Neural cell (in vitro differentiated cells): ENCODE measurements around the gene H6PD. TPM values are rescaled to one million over a fixed set of nuclear protein-coding genes. Genes with fewer than 3 reads are reported as not detected.

Experiments used
- H2AFZ ChIP-seq: fragments of 200-600, 300-800 bp; sonication (generic), shearing (Covaris generic); 2 replicates; pipeline ENCODE4 v1.6.0; 2014; ENCODE audit warnings: low read depth, mild to moderate bottlenecking, antibody characterized with exemption, low read length, moderate library complexity
- H3F3A ChIP-seq: fragments of 200-600 bp; shearing (Covaris generic); 2 replicates; pipeline ENCODE4 v1.6.1; 2016; ENCODE audit warnings: mild to moderate bottlenecking, moderate library complexity, mixed read lengths, antibody characterized with exemption, low read length; ENCODE audit not compliant: insufficient read depth, poor library complexity, severe bottlenecking
- H3K27ac ChIP-seq: fragments of 200-600, 300-800 bp; sonication (generic), shearing (Covaris generic); 2 replicates; pipeline ENCODE4 v1.5.1; 2014; ENCODE audit warnings: mild to moderate bottlenecking, low read length, moderate library complexity
- H3K27me3 ChIP-seq: fragments of 300-800, 200-600 bp; sonication (generic), shearing (Covaris generic); 2 replicates; pipeline ENCODE4 v1.6.0; 2014; ENCODE audit warnings: mild to moderate bottlenecking, low read depth, low read length, moderate library complexity; ENCODE audit not compliant: insufficient read depth
- H3K36me3 ChIP-seq: fragments of 300-800, 200-600 bp; sonication (generic), shearing (Covaris generic); 2 replicates; pipeline ENCODE4 v1.5.1; 2014; ENCODE audit warnings: mild to moderate bottlenecking, antibody characterized with exemption, low read length, moderate library complexity; ENCODE audit not compliant: insufficient read depth
- H3K4me2 ChIP-seq: fragments of 300-800, 200-600 bp; sonication (generic), shearing (Covaris generic); 2 replicates; pipeline ENCODE4 v1.6.0; 2014; ENCODE audit warnings: mild to moderate bottlenecking, low read length
- H3K4me3 ChIP-seq: fragments of 300-800, 200-600 bp; sonication (generic), shearing (Covaris generic); 2 replicates; pipeline ENCODE4 v1.5.1; 2014; ENCODE audit warnings: mild to moderate bottlenecking, low read length, moderate library complexity
- H3K79me2 ChIP-seq: fragments of 200-600 bp; shearing (Covaris generic); replicated peaks from 2 replicates; pipeline ENCODE4 v1.6.0; 2014; ENCODE audit warnings: mild to moderate bottlenecking, low read length, moderate library complexity; ENCODE audit not compliant: insufficient read depth
- H3K9ac ChIP-seq: fragments of 300-800, 200-600 bp; sonication (generic), shearing (Covaris generic); 2 replicates; pipeline ENCODE4 v1.6.1; 2016; ENCODE audit warnings: mild to moderate bottlenecking, low read length, mixed read lengths
- H3K9me2 ChIP-seq: fragments of 200-600 bp; shearing (Covaris generic); 2 replicates; pipeline ENCODE4 v1.6.1; 2016; ENCODE audit warnings: mild to moderate bottlenecking, low read length, mixed read lengths; ENCODE audit not compliant: insufficient read depth
- H3K9me3 ChIP-seq: fragments of 200-600, 300-800 bp; sonication (generic), shearing (Covaris generic); 2 replicates; pipeline ENCODE4 v1.6.1; 2016; ENCODE audit warnings: mild to moderate bottlenecking, mixed run types, low read length, moderate library complexity, mixed read lengths
- H4K20me1 ChIP-seq: fragments of 200-600 bp; shearing (Covaris generic); 2 replicates; pipeline ENCODE4 v1.6.1; 2016; ENCODE audit warnings: mild to moderate bottlenecking, mixed run types; ENCODE audit not compliant: insufficient read depth
- CTCF ChIP-seq: fragments of 450-650 bp; IDR thresholded peaks from 2 replicates; pipeline ENCODE4 v1.5.1; 2014; ENCODE audit warnings: antibody characterized with exemption, mild to moderate bottlenecking, moderate library complexity; ENCODE audit not compliant: poor library complexity, severe bottlenecking
- EP300 ChIP-seq: fragments of 450-650 bp; conservative IDR thresholded peaks from 2 replicates; pipeline ENCODE4 v1.6.1; 2014; ENCODE audit warnings: antibody characterized with exemption, mild to moderate bottlenecking, moderate library complexity; ENCODE audit not compliant: poor library complexity, severe bottlenecking
- EZH2 ChIP-seq: fragments of 200-600, 300-800 bp; shearing (Covaris generic), sonication (generic); IDR thresholded peaks from 2 replicates; pipeline ENCODE4 v1.6.1; 2014; ENCODE audit warnings: antibody characterized with exemption, low read length, borderline replicate concordance, mild to moderate bottlenecking; ENCODE audit not compliant: insufficient read depth, poor library complexity, severe bottlenecking
- MXI1 ChIP-seq: fragments of 450-650 bp; conservative IDR thresholded peaks from 2 replicates; pipeline ENCODE4 v1.6.1; 2014; ENCODE audit warnings: antibody characterized with exemption, mild to moderate bottlenecking; ENCODE audit not compliant: poor library complexity, severe bottlenecking
- POLR2AphosphoS5 ChIP-seq: IDR thresholded peaks from 2 replicates; pipeline ENCODE4 v1.6.1; 2012
- RAD21 ChIP-seq: fragments of 450-650 bp; conservative IDR thresholded peaks from 2 replicates; pipeline ENCODE4 v1.6.1; 2014; ENCODE audit warnings: antibody characterized with exemption, mild to moderate bottlenecking, moderate library complexity
- REST ChIP-seq: IDR thresholded peaks from 2 replicates; pipeline ENCODE4 v1.6.1; 2012; ENCODE audit warnings: borderline replicate concordance
- SMC3 ChIP-seq: fragments of 450-650 bp; conservative IDR thresholded peaks from 2 replicates; pipeline ENCODE4 v1.6.1; 2014; ENCODE audit warnings: antibody characterized with exemption, mild to moderate bottlenecking, moderate library complexity; ENCODE audit not compliant: poor library complexity
- TAF1 ChIP-seq: IDR thresholded peaks from 2 replicates; pipeline ENCODE4 v1.6.1; 2012; ENCODE audit warnings: low read depth
- polyA plus RNA-seq: library from polyadenylated mRNA; depleted of rRNA; stranded (reverse); fragments of >200 nt; gene quantifications from 2 replicates; pipeline ENCODE4 v1.2.3, GENCODE V29; 2014

H6PD gene
- polyA plus RNA-seq, 1 donor from 2014 or later = 4.6 TPM

GRCh38 chr1:9260059-9260766, 25.6 kb downstream of the H6PD start:
- Histone ChIP-seq H4K20me1 (no peaks in the 10 kb centered on the region), H3F3A (no peaks in the 10 kb centered on the region), H3K9me2 (no peaks in the 10 kb centered on the region), H3K79me2 (no peaks in the 10 kb centered on the region), H3K36me3 (no peaks in the 10 kb centered on the region), H3K4me2 (no peak overlapping the region), H3K4me3 (no peak overlapping the region), H3K9ac (no peak overlapping the region), H3K27me3 (no peaks in the 10 kb centered on the region), H3K9me3 (no peaks in the 10 kb centered on the region), H2AFZ (no peak overlapping the region), H3K27ac (no peak overlapping the region)
- TF ChIP-seq SMC3 = no peak
- no peak for TF ChIP-seq CTCF
- TF ChIP-seq POLR2AphosphoS5 = no peak

GRCh38 chr1:9261496-9261895, 26.9 kb downstream of the H6PD start:
- Histone ChIP-seq H3K27me3 (no peaks in the 10 kb centered on the region), H3K9me2 (no peaks in the 10 kb centered on the region), H3K36me3 (no peaks in the 10 kb centered on the region), H4K20me1 (no peaks in the 10 kb centered on the region), H3K9me3 (no peaks in the 10 kb centered on the region), H3K4me2 (no peak overlapping the region), H3K4me3 (no peak overlapping the region), H3F3A (no peaks in the 10 kb centered on the region), H3K9ac (no peak overlapping the region), H3K79me2 (no peaks in the 10 kb centered on the region), H3K27ac (no peak overlapping the region), H2AFZ (no peak overlapping the region)
- TF ChIP-seq EZH2 = no peak

- no peaks in the 10 kb centered on the region for H3K9me3 ChIP-seq
- no peaks in the 10 kb centered on the region for H3K36me3 ChIP-seq
- H3K27ac ChIP-seq = no peak overlapping the region
- no peaks in the 10 kb centered on the region for H3K27me3 ChIP-seq
- TF ChIP-seq EZH2 = no peak
- TF ChIP-seq RAD21 = no peak
- no peak for TF ChIP-seq TAF1
- TF ChIP-seq CTCF = no peak
- TF ChIP-seq EP300 = no peak
- TF ChIP-seq POLR2AphosphoS5 = no peak
- TF ChIP-seq MXI1 = no peak
- TF ChIP-seq SMC3 = no peak
- TF ChIP-seq REST = no peak
- H3K4me2 ChIP-seq = no peak overlapping the region
- no peak overlapping the region for H3K9ac ChIP-seq
- no peaks in the 10 kb centered on the region for H4K20me1 ChIP-seq
- no peak overlapping the region for H3K4me3 ChIP-seq
- H3F3A ChIP-seq = no peaks in the 10 kb centered on the region
- no peak overlapping the region for H2AFZ ChIP-seq
- H3K9me2 ChIP-seq = no peaks in the 10 kb centered on the region
- H3K79me2 ChIP-seq = no peaks in the 10 kb centered on the region
Observed at GRCh38 chr1:9262096-9262986, 27.8 kb downstream of the H6PD start.
